Left renal pelvis (tissue), 4 donors: ENCODE results near the gene NPC1. TPM values are rescaled to one million over a fixed set of nuclear protein-coding genes. Genes with fewer than 3 reads are reported as not detected.
"Not testable (repeated sequence)": the region's sequence is repeated elsewhere in the genome, so short reads cannot be mapped to it uniquely, and the experiment has no call there.

Experiments
- DNase-seq, 4 donors: peaks; one replicate each; pipeline ENCODE4 v3.0.0-alpha.2; 2013; ENCODE audit warnings: low read depth in 4 of 4, low spot score in 3 of 4
- polyA plus RNA-seq, 4 donors: library from polyadenylated mRNA; unstranded; fragments of 120-200 nt; gene quantifications; one replicate each; pipeline ENCODE4 v1.2.1, GENCODE V29; 2013; ENCODE audit not compliant: insufficient read length in 4 of 4

Gene NPC1
- 10 to 100 TPM; 17.4 to 26.7 (median 20.9) TPM for polyA plus RNA-seq

DNA sequence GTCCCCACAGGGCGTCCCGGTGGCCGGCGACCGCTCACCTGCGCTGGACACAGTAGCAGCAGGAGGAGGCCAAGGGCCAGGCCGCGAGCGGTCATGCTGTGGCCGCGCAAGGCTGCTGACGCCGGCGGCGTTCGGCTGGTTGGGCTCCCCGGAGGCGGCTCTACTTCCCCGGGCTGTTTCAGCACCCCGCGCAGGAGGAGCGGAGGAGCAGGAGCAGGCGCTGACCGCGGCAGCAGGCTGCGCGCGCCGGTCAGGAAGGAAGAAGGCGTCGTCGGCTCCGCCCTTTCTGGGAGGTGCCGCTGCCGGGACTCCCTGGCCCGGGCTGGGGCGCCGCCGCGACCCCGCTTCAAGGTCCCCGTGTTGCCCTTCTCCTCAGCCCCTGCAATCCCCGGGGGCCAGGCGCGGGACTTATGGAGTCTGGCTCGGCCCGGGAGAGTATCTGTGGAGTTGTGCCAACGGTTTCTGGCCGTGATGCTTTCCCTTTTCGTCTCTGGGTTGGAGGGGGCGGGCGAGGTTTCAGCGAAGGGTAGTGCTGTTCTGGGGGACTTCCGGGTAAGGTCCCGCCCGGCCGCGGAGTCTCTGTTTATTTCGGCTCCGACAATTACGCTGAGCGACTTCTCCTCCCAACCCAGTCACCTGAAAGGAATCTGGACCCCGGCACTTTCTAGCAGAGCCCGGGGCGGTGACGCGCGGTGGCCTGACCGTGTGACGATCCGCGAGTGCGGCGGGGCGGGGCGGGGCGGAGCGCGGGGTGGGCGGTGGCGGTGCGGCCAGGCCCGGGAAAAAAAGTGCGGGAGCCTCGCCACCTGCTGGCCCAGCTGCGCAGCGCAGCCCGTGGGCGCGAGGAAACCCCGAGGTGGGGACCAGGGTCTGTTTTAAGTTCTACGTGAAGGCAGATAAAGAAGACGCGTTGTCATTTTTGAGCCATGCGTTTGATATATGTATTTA, at the start of gene NPC1:
TSS of gene NPC1 (minus strand) at position 258 of the 948 bp plus-strand sequence. CDS start at position 95, 163 bp downstream.
- DNase-seq = peak; percentile 81 to 87 (median 84)

DNA sequence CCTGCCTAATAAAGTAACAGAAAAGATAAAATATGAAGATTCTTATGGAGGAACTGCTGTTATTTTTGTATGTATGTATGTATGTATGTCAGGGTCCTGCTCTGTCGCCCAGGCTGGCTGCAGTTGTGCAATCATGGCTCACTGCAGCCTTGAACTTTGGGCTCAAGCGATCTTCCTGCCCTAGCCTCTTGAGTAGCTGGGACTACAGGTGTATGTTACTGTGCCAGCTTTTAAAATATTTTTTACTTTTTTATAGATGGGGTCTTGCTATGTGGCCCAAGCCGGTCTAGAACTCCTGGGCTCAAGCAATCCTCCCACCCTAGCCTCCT, 49.7 kb upstream of the NPC1 start:
- no peak for DNase-seq

DNA sequence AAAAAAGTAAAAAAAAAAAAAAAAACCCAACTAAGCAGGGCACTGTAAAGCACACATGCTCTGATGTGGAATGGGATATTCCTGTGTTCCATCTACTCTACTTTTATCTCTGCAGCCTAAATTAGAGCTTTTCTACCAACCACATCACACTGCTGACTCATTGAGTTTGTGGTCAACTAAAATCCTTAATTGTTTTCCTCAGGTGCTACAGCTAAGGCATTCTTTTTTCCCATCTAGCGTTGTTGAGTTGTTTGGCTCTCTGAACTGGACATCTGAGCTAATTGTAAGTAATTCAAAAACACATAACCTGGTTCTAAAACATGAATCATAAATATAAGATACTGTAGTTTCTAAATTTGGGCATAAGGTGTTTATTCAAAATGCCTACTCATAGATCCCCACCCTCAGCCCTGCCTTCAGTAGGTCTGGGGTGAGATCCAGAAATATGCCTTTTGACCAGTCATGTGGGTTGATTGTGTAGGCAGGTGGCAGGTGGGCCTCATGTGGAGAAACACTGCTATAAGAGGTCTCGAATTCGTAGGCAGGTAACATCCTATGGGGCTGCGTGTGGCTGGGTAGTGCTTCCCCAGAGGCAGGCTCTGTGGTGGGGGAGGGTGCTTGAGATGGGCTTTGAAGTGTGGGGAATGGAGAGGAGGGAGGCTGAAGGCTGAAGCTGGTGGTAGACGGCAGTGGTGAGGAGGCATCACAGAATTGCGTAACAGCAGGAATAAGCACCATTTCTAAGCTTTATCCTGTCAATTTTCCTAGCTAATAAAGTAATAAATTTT, 49.2 kb upstream of the NPC1 start:
- no peak for DNase-seq

DNA sequence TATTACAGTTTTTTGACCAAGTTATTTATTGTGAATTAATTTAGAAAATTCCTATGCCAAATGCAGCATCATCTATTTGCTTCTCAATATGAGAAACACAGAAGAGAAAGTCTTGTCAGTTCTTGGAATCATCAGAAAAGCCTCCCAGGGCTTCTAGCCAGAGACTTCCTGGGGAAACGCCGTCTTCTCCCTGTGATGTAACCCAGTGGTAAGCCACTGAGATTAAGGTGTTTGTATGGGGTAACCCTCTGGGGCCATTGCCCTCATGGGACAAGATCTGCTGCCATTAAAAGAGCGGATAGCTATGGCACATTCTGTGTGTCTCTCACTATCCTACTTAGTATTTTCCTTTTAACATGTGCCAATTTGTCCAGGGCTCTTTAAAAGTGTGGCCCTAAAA, 48.4 kb upstream of the NPC1 start:
- no peak for DNase-seq

DNA sequence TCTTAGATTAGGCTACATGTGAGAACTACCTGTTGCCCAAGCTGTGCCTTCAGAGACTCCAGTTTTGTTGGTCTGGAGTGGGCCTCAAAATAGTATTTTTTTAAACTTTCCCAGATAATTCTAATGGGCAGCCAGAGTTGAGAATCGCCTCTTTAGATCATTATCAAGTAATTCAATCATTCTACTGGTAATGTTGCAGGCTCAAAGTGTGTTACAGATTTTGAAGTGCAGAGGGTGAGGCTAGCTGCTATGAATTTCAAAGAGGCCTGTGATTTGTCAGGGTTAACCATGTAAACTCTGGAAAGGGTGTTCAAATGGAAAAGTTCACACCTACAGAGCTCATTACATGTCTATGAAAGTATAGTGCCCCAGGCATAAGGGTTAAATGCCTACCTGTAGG, 46.3 kb upstream of the NPC1 start:
- no peak for DNase-seq

DNA sequence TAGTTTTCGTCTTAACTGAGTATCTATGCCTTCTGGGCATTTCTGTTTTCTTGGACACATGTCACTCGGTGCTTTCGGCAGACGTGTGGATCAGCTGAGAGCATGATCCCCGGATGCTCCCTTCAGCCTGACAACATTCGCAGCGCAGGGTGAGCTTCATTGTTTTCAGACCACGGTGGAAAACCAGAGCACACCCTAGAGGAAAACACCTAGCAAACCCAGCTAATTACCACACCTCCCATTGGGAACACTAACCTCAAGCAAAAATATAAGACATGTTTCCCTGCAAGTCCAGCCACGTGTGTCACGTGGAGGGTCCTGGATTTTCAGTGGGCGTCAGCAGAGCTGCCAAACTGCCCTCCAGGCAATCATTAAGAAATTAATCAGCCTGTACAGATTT, 45.4 kb upstream of the NPC1 start:
- DNase-seq = no peak

DNA sequence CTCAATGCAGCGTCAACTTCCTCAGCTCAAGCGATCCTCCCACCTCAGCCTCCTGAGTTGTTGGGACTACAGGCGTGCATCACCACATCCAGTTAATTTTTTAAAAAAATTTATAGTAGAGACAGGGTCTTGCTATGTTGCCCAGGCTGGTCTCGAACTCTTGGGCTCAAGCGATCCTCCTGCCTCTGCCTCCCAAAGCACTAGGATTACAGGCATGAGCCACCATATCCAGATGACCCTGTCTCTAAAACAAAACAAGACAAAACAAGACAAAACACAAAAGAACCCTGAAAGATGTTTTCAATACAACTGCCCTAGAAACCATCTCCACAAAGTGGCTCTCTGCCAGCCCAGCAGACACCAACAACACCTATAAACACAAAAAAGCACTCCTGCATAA, 45.0 kb upstream of the NPC1 start:
- no peak for DNase-seq

DNA sequence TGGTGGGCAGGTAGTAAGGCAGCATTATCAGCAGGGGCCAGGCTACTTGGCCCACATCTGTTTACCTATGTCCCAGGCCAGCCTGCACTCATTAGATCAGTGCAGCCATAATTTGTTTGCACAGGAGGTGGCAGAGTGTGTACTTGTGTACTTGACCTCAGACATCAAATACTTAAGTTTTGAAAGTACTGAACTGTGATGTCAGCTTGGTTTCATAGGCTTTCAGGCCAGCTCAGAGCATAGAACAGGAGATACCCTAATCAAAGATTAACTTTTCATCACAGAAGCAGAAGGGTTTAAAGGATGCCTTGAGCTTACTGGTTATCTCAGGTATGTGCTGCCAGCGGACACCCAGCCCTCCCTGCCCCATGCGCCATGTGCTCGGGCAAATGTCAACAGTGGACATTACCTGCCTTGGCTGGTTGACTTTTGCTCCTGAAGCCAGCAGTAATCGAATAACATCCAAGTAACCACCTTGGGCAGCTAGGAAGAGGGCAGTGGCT, 43.2 kb upstream of the NPC1 start:
- DNase-seq = no peak

DNA sequence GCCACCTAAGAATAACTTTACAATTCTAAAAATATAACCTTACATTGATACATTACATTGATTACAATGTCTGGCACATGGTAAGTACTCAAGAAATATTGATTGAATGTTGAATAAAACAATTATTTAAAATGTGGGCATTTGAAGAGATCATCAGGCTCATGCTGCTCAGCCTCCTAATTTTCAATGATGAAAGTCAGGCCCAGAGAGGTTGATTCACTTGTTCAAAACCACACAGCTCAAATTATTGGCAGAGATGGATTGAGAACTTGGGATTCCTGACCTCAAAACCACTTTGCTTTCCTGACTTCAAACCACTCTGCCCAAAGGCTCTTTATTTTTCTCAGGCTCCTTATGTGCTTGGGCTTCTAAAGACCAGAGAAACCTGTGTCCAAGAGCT, 41.7 kb upstream of the NPC1 start:
- no peak for DNase-seq

DNA sequence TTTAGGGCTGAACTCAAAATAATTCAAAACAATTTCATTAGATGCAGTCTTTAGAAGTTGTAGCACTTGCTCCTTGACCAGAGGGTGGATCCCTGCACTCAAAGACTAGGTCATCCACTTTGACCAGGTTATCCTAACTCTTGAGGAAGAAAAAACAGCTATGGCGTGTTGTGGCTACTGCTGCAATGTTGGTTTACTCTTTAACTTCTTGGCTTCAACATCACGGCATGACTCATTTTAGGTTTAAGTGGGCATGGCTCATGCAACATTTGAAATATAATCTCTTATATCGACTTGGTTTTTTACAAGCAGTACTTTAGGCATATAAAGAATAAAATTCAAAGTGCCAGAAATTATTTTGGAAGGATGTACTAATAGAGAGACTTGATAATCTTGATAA, 41.0 kb upstream of the NPC1 start:
- DNase-seq = no peak

DNA sequence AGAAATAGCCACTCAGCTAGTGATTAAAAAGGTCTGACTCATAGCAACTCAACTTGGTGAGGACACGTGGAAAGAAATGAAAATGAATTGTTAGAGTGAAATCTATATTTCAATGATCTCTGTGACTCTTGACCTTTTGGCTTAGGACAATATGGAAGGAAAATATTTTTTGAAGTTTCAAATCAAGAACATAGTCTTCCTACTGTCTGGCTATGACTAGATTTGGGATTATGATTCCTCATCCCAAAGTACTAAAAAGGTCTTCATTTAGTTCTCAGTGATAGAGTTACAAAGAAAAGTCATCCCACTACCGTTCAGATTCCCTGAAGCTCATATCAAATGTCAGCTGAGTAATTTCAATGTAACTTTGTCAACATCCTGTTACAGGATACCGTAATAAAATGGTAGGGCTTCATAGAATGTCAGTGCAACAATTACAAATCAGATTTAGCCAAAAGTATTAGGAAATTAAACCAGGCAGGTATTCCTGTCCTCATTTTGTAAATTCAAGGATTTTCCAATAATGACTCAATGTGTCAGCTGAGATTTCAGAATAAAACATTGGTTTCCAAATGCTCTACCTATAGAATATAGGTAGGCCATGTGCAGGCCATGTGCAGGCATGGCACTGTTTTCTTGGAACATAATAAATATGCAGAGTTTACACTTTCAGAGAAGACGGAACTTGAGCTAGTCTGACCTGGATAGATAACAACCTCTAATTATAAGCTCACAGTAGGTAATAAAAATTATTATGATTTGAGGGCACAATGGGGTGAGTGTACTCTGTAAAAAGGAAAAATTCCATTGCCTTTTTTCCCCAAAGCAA, 40.4 kb upstream of the NPC1 start:
- DNase-seq = no peak

DNA sequence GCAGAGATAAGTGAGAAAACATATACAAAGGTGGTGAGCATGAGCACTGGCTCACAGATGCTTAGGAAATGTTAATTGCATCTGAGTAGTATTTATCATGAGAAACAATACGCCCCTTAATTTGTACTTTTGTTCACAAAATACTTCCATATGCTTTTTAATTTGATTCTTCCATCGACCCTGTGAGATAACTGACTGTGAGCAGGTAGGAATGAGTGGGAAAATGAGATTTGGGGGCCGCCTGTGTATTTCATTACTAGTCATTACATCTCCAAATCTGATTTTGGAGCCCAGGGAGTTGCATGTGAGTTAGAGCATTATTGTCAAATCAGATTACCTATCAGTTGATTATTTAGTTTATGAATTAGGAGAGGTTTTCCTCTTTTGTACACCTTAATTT, 36.7 kb upstream of the NPC1 start:
- no peak for DNase-seq

DNA sequence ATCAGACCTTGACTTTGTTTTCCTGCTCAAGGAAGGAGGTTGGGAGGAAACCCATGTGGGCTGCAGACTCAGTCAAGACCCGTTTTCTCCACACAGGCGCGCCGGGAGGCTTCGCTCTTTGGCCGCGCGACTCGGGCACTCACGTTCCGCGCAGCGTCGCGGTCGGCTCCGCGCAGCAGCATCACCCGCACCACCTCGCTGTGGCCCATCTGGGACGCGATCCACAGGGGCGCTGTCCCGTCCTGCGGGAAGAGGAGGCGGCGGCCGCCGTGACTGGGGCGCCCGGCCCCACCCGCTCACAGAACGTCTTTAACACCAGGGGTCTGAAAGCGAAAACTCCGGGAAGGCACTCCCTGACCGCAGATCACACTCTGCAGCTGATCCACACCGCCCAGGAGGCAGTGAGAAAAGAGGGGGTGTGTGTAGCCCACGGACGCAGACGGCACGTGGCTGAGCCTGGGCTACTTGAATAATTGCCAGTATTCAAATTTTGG, 33.1 kb upstream of the NPC1 start:
- DNase-seq = no peak

DNA sequence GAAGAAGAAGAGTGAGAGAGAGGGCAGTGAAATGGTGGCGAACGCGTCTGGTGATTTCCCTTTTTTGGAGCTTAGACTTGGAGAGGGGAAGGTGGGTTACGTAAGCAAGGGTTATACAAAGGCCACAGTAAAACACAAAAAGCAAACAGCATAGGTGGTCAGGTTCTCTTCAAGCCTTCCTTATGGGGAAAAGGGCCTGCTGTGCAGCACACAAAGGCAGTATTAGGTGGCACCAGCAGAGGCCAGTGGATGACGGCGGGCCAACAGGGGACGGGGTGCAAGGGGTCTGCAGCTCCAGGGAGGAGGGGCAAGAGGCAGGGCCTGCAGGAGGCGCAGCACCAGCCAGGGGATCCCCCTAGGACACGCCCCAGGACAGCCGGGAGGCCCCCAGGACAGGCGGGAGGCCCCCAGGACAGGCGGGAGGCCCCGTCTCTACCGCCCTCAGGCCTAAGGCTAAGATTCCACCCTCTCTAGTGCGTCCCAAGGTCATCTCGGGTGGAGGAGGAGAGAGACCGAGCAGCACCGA, 32.6 kb upstream of the NPC1 start:
- no peak for DNase-seq

DNA sequence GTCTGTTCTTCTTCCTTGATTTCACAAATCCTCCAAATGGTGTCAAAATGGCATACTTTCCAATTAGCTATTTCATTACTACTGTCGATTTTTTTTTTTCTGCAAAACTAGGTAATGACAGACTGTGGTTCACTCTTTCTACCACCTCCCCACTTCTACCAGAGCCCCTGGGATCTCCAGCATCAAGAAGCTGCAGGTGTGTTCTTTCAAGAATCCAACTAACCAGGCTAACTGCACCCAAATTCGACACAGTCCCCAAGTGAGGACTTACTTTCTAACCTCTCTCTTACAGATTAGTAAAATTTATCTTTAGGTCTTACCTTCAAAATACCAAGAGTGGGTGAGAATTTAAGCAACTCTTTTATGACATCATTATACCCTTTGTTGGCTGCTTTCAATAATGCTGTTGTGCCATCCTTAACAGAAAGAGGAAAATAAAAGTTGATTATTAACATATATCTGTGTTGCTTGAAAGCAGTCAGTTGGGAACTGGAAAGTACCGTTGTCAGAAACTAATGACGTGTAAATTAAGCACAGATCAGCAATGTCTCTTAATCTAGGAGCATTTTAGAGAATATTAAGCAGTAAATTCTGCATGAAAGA, 31.2 kb upstream of the NPC1 start:
- no peak for DNase-seq

DNA sequence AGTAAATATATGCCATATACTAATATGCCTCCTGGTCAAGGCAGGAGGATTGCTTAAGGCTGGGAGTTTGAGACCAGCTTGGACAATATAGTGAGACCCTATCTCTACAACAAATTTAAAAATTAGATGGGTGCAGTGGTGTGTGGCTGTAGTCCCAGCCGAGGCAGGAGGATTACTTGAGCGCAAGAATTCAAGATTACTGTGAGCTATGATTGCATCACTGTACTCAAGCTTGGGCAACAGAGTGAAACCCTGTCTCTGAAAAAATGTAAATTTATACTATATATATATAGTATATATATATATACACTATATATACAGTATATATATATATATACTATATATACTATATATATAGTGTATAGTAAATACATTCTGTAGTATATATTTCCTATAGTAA, 30.0 kb upstream of the NPC1 start:
- DNase-seq = no peak

DNA sequence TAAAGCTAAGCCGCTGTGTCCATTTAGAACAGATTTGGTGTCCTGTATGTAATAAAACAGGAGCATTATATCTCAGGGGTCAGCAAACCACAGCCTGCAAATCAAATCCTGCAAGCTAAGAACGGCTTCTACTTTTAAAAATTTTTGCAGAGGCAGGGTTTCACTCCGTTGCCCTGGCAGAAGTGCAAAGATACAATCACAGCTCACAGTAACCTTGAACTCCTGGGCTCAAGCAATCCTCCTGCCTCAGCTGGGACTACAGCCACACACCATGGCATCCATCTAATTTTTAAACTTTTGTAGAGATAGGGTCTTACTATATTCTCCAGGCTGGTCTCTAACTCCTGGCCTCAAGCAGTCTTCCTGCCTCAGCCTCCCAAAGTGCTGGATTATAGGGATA, 28.6 kb upstream of the NPC1 start:
- DNase-seq = no peak

DNA sequence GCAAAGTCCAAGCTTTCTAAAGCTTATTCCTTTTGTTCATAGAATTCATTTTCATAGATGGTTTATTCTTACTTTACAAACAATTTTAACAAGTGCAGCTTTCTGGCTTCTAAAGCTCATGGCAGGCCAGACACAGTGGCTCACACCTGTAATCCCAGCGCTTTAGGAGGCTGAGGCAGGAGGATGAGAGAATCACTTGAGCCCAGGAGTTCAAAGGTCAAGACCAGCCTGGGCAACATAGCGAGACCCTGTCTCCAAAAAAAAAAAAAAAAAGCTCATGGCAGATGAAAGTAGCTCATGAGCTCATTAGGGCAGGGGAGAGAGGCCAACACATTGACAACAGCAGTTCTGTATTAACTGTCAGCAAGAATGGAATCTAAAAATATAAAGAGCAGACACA, 28.1 kb upstream of the NPC1 start:
- DNase-seq = no peak

DNA sequence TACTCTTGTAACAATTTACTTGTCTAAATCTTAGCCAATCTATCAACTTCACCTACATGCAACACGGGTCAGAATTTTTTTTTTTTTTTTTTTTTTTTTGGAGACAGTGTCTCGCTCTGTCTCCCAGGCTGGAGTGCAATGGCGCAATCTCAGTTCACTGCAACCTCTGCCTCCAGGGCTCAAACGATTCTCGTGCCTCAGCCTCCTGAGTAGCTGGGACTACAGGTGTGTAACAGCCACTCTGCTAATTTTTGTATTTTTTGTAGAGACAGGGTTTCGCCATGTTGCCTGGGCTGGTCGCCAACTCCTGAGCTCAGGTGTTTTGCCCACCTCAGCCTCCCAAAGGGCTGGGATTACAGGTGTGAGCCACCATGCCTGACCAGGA, 26.8 kb upstream of the NPC1 start:
- DNase-seq = not testable (repeated sequence)
